Ovary (tissue), 9 donors: ENCODE results near the gene PURA. TPM values are rescaled to one million over a fixed set of nuclear protein-coding genes. Genes with fewer than 3 reads are reported as not detected.

Experiments used
- DNase-seq, 5 donors: peaks; one replicate each; pipeline ENCODE4 v3.0.0-alpha.2; 2019 to 2020
- H3K27ac ChIP-seq, 2 donors: fragments of 200-600 bp; one replicate each; pipeline versions ENCODE4 v1.5.1 to v1.8.0; 2019 to 2022
- H3K27me3 ChIP-seq: fragments of 200-600 bp; one replicate; pipeline ENCODE4 v1.8.0; 2022
- H3K36me3 ChIP-seq: fragments of 200-600 bp; sonication (generic); one replicate; pipeline ENCODE4 v1.5.1; 2019
- H3K4me1 ChIP-seq: one replicate; pipeline ENCODE4 v1.8.1; 2013; ENCODE audit warnings: mild to moderate bottlenecking, moderate library complexity; ENCODE audit not compliant: insufficient read depth
- H3K4me3 ChIP-seq: fragments of 200-600 bp; sonication (generic); one replicate; pipeline ENCODE4 v1.5.1; 2017
- H3K9me3 ChIP-seq, 2 donors: fragments of 200-600 bp in 1 of 2; sonication (generic) in 1 of 2; one replicate each; pipeline versions ENCODE4 v1.5.1 to v1.8.1; 2013 to 2019; ENCODE audit warnings: mild to moderate bottlenecking in 1 of 2, moderate library complexity in 1 of 2
- EP300 ChIP-seq: sonication (generic); formaldehyde crosslinking; IDR thresholded peaks from one replicate; pipeline ENCODE4 v1.6.1; 2017; ENCODE audit warnings: antibody characterized with exemption
- POLR2A ChIP-seq: fragments of 450-650 bp; IDR thresholded peaks from one replicate; pipeline ENCODE4 v1.6.1; 2017; ENCODE audit warnings: antibody characterized with exemption, mild to moderate bottlenecking, moderate library complexity
- WGBS, 3 donors: extraction: QIAGEN DNeasy Blood & Tissue Kit in 1 of 3; methylation state at CpG; one replicate each; pipeline versions ENCODE4 v1.1.5 to v1.1.7; 2013 to 2017; 5-methylcytosine and 5-hydroxymethylcytosine counted together
- intact Hi-C, 4 donors: fragments of 100-400 bp; cut with DNase I; formaldehyde crosslinking; loops; one replicate each; pipeline versions ENCODE4 v1.11.0 to v1.15.1; 2022 to 2023
- polyA plus RNA-seq, 2 donors: library from polyadenylated mRNA; stranded (reverse); fragments of 200-250 nt in 1 of 2; fragments of 350-450 nt in 1 of 2; fragmentation: Illumina TruSeq in 1 of 2; extraction: RNeasy Lipid Tissue Mini Kit (QIAGEN cat#74804) in 1 of 2; gene quantifications; one replicate each; pipeline ENCODE4 v1.2.3, GENCODE V29; 2013 to 2014
- total RNA-seq, 7 donors: library from RNA; depleted of rRNA in 2 of 7; stranded (reverse); fragments of >200 nt in 2 of 7; fragmentation: NEBNext Ultra II Directional in 3 of 7; extraction: Animal tissue kit (Norgen Biotek cat#: 25700) in 3 of 7; gene quantifications; one replicate each; pipeline versions ENCODE4 v1.1.0 to v1.2.4, GENCODE V29; 2016 to 2023
- TF ChIP-seq, protein P1 (sequence below), 3 donors: fragments of 450-650 bp in 2 of 3; fragments of 200-600 bp in 1 of 3; IDR thresholded peaks; one replicate each; pipeline versions ENCODE4 v1.5.1 to v1.8.0; 2016 to 2022; ENCODE audit warnings: antibody characterized with exemption in 3 of 3, mild to moderate bottlenecking in 1 of 3
- donor health status: DM: no; HTN: no; CAD: no; lungs with moderate emphysema.
- donor health status: DM: no; HTN: no; CAD: no.
- donor health status: Bipolar disorder and iron deficiency.
- donor health status: DM: yes; HTN: yes; CAD: no.
- donor health status: DM: no; HTN: no; CAD: no.
- donor health status: DM: yes; HTN: yes; CAD: no.

PURA gene
- total and polyA plus RNA-seq, 9 donors, result 6.3 to 35.5 (median 26.1) TPM

DNA sequence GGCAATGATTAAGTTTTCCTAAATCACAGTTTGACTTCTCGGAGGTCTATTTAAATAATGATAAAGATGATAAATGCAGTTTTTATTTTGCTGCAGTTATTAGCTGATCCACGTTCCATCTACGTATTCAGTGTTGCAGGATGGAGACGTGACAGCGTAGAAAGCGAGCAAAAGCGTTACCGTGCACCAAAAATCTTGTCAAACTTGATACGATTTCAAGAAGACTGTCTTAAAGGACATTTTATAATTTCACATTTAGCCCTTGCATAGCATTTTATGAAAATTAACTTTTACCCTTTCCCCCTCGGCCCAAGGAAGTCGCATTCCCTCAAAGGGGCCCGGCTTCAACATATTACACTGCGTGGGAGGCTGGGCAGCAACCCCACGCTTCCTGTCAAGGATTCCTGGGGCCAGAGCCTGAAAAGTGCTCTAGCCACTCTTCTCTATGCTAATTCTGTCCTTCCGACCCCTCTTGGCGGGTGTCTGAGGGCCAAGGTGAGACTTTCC, 7.1 kb upstream of the PURA start:
- DNase-seq, result no peak
- TF ChIP-seq POLR2A (no peak), EP300 (no peak)
- TF ChIP-seq, protein P1, sequence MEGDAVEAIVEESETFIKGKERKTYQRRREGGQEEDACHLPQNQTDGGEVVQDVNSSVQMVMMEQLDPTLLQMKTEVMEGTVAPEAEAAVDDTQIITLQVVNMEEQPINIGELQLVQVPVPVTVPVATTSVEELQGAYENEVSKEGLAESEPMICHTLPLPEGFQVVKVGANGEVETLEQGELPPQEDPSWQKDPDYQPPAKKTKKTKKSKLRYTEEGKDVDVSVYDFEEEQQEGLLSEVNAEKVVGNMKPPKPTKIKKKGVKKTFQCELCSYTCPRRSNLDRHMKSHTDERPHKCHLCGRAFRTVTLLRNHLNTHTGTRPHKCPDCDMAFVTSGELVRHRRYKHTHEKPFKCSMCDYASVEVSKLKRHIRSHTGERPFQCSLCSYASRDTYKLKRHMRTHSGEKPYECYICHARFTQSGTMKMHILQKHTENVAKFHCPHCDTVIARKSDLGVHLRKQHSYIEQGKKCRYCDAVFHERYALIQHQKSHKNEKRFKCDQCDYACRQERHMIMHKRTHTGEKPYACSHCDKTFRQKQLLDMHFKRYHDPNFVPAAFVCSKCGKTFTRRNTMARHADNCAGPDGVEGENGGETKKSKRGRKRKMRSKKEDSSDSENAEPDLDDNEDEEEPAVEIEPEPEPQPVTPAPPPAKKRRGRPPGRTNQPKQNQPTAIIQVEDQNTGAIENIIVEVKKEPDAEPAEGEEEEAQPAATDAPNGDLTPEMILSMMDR (IDR thresholded peaks at IDR 0.05), result no peak
- no peaks in the 10 kb centered on the region for H3K27me3 ChIP-seq
- no peaks in the 10 kb centered on the region for H3K36me3 ChIP-seq
- WGBS, 3 donors, result 24 to 33% (median 30%) methylated on average over 16 of the region's 16 CpGs
- H3K4me3 ChIP-seq, result peak overlapping the region; percentile 83
- H3K4me1 ChIP-seq, result peaks cover 6% of the 10 kb centered on the region
- intact Hi-C loops, result no loop called here
- no peaks in the 10 kb centered on the region for H3K9me3 ChIP-seq
- H3K27ac ChIP-seq, result peak overlapping the region; percentile 86 to 96

DNA sequence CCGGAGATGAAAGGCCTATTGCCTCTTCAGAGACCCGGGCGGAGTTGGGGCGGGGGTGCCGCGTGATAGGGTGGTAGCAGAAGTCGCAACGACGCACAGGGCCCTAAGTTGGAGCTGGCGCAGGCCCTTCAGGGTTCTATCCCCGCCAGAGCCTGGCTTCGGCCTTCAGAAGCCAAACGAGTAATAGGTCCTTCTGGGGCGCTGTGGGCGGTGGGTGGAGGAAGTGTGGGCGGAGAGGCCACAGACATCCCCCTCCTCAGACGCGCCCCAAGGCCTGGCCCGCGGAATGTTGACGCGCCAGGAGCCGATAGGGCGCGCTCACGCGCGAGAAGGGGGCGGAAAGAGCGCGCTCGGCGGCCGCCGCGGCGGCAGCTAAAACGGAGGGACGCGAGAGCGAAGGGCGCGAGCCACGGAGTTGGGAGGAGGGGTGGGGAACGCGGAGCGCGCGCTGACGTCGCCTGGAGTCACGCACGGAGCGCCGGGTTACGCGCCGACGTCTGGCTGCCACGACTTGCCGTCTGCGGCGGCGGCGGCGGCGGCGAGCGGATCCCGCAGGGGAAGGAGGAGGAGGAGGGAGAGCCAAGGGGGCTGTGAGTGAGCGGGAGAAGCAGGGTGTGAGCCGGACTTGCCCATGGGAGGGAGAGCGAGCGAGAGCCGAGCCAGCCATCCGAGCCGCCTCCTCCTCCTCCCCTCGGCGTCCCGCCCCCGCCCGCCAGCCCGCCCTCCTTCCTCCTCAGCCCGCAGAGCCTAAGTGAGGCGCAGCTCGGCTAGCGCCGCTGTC, 6.4 kb upstream of the PURA start:
- TF ChIP-seq, protein P1 (IDR thresholded peaks at IDR 0.05), result peak in 2 of 3 donors; percentile 27 to 40
- TF ChIP-seq EP300 (no peak), POLR2A (peak; percentile 90)
- Histone ChIP-seq H3K27ac (peak overlapping the region; percentile 86 to 96), H3K36me3 (no peaks in the 10 kb centered on the region), H3K4me3 (peak overlapping the region; percentile 83), H3K9me3 (no peaks in the 10 kb centered on the region), H3K4me1 (peaks cover 11% of the 10 kb centered on the region), H3K27me3 (no peaks in the 10 kb centered on the region)
- intact Hi-C loops, result no loop called here
- DNase-seq, result peak; percentile 92 to 97 (median 94)
- WGBS, 3 donors, result 0% methylated on average over 62 to 85 of the region's 88 CpGs

DNA sequence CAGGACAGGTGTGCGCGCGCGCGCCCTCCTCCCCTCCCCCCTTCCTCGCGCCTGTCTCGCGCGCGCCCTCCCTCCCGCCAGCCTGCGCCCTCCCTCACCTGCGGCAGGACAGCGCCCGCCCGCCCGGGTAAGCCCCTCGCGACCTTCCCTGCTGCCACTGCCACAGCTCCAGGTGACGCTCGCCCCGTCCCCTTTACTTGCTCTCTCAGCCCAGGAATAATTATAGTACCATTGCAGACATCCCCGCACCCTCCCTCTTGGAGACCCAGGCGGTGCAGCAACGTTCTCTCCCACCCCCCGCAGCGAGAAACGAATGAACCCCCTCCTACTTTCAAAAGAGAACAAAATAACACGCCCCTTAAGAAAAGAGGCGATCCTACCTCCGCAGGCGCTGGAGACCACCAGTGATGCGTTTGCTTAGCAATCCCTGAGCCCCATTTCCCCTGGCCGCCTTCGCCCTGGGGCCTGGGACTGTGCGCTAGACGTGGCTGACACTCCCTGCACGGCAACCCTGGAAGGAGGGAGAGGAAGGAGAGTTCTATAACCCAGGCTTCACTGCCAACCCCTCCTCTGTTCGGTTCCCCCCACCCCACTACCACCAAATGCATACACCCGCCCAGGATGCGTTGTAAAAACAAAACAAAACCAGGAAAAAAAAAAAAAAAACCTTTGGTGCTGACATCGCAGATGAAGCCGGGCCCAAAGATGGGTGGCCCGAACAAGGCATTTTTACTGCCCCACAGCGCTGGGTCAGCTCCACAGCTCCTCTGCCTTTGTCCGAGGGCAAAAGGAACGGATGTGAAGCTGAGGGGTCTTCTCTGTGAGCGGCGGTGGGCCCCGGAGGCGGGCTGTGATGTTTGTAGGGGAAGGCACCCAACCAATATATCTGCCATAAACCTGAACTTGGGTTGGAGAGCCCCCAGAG, 5.6 kb upstream of the PURA start:
- intact Hi-C loops, result no loop called here
- WGBS, 3 donors, result 2 to 7% (median 3%) methylated on average over 38 to 52 of the region's 52 CpGs
- DNase-seq, result peak in 4 of 5 donors; percentile 21 to 53 (median 44)
- Histone ChIP-seq H3K4me1 (peaks cover 15% of the 10 kb centered on the region), H3K27me3 (no peaks in the 10 kb centered on the region), H3K9me3 (no peaks in the 10 kb centered on the region), H3K4me3 (peak overlapping the region; percentile 83), H3K36me3 (no peaks in the 10 kb centered on the region), H3K27ac (peak overlapping the region; percentile 86 to 96)
- no peak for TF ChIP-seq EP300
- no peak for TF ChIP-seq POLR2A
- TF ChIP-seq, protein P1 (IDR thresholded peaks at IDR 0.05), result no peak

DNA sequence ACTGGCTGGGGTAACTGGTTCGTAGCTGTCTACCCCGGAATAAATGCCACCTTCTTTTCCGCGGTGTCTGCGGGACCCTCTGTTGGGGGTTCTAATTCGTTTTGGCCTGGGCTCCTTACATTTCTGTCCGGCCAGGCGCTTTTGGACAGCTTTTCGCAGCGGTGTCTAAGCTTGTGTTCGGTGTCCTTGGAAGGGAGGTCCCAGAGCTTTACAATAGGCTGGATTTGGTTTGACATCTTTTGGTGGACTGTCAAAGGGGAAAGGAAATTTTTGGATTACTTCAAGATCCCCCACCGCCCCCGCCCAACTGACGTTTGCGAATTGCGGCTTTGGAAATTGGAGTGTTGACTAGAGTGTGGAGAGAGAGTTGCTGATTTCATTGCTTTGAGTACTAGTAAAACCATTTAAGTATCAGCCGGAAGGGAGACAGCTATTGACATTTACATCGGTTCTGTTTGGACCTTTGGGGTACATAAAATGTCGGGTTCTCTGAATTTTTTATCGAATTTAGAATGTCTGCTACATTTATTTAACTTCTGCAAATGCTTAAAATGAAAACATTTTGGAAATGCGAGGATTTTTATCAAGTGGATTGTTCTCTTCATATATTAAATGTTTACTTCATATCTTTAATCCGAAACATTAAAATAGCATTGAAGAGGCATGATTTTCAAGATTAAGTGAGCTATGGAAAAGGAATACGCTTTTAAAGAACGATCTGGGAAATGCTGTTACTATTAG, 4.7 kb upstream of the PURA start:
- DNase-seq, result peak in 4 of 5 donors; percentile 28 to 37 (median 31)

More for the DNA sequence above, 4.7 kb upstream of the PURA start:
- Histone ChIP-seq H3K4me1 (peaks cover 15% of the 10 kb centered on the region), H3K27me3 (no peaks in the 10 kb centered on the region), H3K9me3 (no peaks in the 10 kb centered on the region), H3K27ac (peak overlapping the region; percentile 86 to 96), H3K36me3 (no peaks in the 10 kb centered on the region), H3K4me3 (peak overlapping the region; percentile 83)
- TF ChIP-seq POLR2A, result no peak
- TF ChIP-seq EP300, result no peak
- TF ChIP-seq, protein P1 (IDR thresholded peaks at IDR 0.05), result no peak
- intact Hi-C loops, result no loop called here
- 32 to 53% (median 36%) methylated on average over 24 of the region's 24 CpGs for WGBS, 3 donors
